OCI-LY1 (cell line): ENCODE data around the gene EPO.

Experiments used
- H2AFZ ChIP-seq: fragments of 200-600 bp; sonication (generic), shearing (Covaris generic); 2 replicates; pipeline ENCODE4 v1.6.0; 2014; ENCODE audit warnings: antibody characterized with exemption, mild to moderate bottlenecking, low read length
- H3F3A ChIP-seq: fragments of 200-600 bp; sonication (generic), shearing (Covaris generic); 2 replicates; pipeline ENCODE4 v1.6.0; 2014; ENCODE audit warnings: mild to moderate bottlenecking, antibody characterized with exemption, low read length, moderate library complexity; ENCODE audit not compliant: insufficient read depth
- H3K27ac ChIP-seq: fragments of 200-600 bp; sonication (generic); 2 replicates; pipeline ENCODE4 v1.5.1; 2014; ENCODE audit warnings: low read length, mixed run types, mild to moderate bottlenecking, low read depth; ENCODE audit not compliant: poor library complexity, severe bottlenecking
- H3K27me3 ChIP-seq: fragments of 200-600 bp; sonication (generic); 2 replicates; pipeline ENCODE4 v1.6.0; 2014; ENCODE audit warnings: antibody characterized with exemption, mild to moderate bottlenecking, low read length, moderate library complexity; ENCODE audit not compliant: insufficient read depth
- H3K36me3 ChIP-seq: fragments of 200-600 bp; sonication (generic); 2 replicates; pipeline ENCODE4 v1.6.1; 2014; ENCODE audit warnings: mild to moderate bottlenecking, antibody characterized with exemption, low read length, moderate library complexity, mixed read lengths; ENCODE audit not compliant: insufficient read depth
- H3K4me1 ChIP-seq: fragments of 200-600 bp; sonication (generic); 2 replicates; pipeline ENCODE4 v1.5.1; 2014; ENCODE audit warnings: mild to moderate bottlenecking, low read length, moderate library complexity; ENCODE audit not compliant: insufficient read depth, severe bottlenecking
- H3K4me2 ChIP-seq: fragments of 200-600 bp; sonication (generic), shearing (Covaris generic); 2 replicates; pipeline ENCODE4 v1.6.1; 2014; ENCODE audit warnings: low read length
- H3K4me3 ChIP-seq: fragments of 200-600 bp; sonication (generic); 2 replicates; pipeline ENCODE4 v1.5.1; 2014; ENCODE audit warnings: low read length, low read depth, mild to moderate bottlenecking, mixed read lengths; ENCODE audit not compliant: poor library complexity, severe bottlenecking
- H3K79me2 ChIP-seq: fragments of 200-600 bp; shearing (Covaris generic); 2 replicates; pipeline ENCODE4 v1.6.1; 2016; ENCODE audit warnings: mixed run types, low read length, mixed read lengths; ENCODE audit not compliant: insufficient read depth
- H3K9ac ChIP-seq: fragments of 200-600 bp; sonication (generic), shearing (Covaris generic); 2 replicates; pipeline ENCODE4 v1.6.1; 2014; ENCODE audit warnings: mild to moderate bottlenecking, low read length, mixed read lengths
- H3K9me2 ChIP-seq: fragments of 200-600 bp; sonication (generic), shearing (Covaris generic); 2 replicates; pipeline ENCODE4 v1.6.1; 2014; ENCODE audit warnings: low read depth, mild to moderate bottlenecking, low read length, mixed read lengths
- H3K9me3 ChIP-seq: fragments of 200-600 bp; shearing (Covaris generic); 2 replicates; pipeline ENCODE4 v1.6.1; 2014; ENCODE audit warnings: low read length, mixed read lengths
- H4K20me1 ChIP-seq: fragments of 200-600 bp; sonication (generic), shearing (Covaris generic); 2 replicates; pipeline ENCODE4 v1.6.0; 2016; ENCODE audit warnings: mild to moderate bottlenecking, low read length; ENCODE audit not compliant: insufficient read depth
- CTCF ChIP-seq: fragments of 200-600 bp; sonication (generic), shearing (Covaris generic); IDR thresholded peaks from 2 replicates; pipeline ENCODE4 v1.5.1; 2017; ENCODE audit warnings: mild to moderate bottlenecking, antibody characterized with exemption, low read length, moderate library complexity, mixed read lengths
- EZH2 ChIP-seq: fragments of 200-600 bp; sonication (generic), shearing (Covaris generic); IDR thresholded peaks from 2 replicates; pipeline ENCODE4 v1.8.0; 2017; ENCODE audit warnings: borderline replicate concordance, mixed run types, mild to moderate bottlenecking, antibody characterized with exemption, low read length, moderate library complexity, mixed read lengths

Gene EPO

GRCh38 chr7:100726996-100727761, 6.9 kb downstream of the EPO start:
- Histone ChIP-seq H3K9ac (no peak overlapping the region; the same call in 1 of the 2 replicates), H3K27me3 (peaks cover 15% of the 10 kb centered on the region; the same call in 1 of the 2 replicates), H3K4me2 (no peak overlapping the region), H3K9me3 (no peaks in the 10 kb centered on the region), H3K4me1 (no peaks in the 10 kb centered on the region), H3K4me3 (no peak overlapping the region), H3K36me3 (no peaks in the 10 kb centered on the region), H3K27ac (no peak overlapping the region), H3K79me2 (no peaks in the 10 kb centered on the region), H3K9me2 (no peaks in the 10 kb centered on the region), H3F3A (no peaks in the 10 kb centered on the region), H4K20me1 (no peaks in the 10 kb centered on the region), H2AFZ (no peak overlapping the region)
- TF ChIP-seq CTCF (no peak), EZH2 (no peak)

- H3K9ac ChIP-seq, result no peak overlapping the region
- no peak overlapping the region for H3K27ac ChIP-seq
- peaks cover 15% of the 10 kb centered on the region; the same call in 1 of the 2 replicates for H3K27me3 ChIP-seq
- no peaks in the 10 kb centered on the region for H3K36me3 ChIP-seq
- H3F3A ChIP-seq, result no peaks in the 10 kb centered on the region
- no peaks in the 10 kb centered on the region for H3K4me1 ChIP-seq
- TF ChIP-seq CTCF (no peak), EZH2 (no peak)
- no peaks in the 10 kb centered on the region for H3K9me2 ChIP-seq
- no peak overlapping the region for H3K4me2 ChIP-seq
- H3K4me3 ChIP-seq, result no peak overlapping the region
- no peaks in the 10 kb centered on the region for H4K20me1 ChIP-seq
- no peak overlapping the region for H2AFZ ChIP-seq
- H3K79me2 ChIP-seq, result no peaks in the 10 kb centered on the region
- H3K9me3 ChIP-seq, result no peaks in the 10 kb centered on the region
These were observed 7.9 kb downstream of the EPO start for GRCh38 chr7:100728196-100728595.

GRCh38 chr7:100730136-100730800, 10.0 kb downstream of the EPO start:
- H3K36me3 ChIP-seq, result no peaks in the 10 kb centered on the region
- no peaks in the 10 kb centered on the region for H3K4me1 ChIP-seq
- H3K4me3 ChIP-seq, result no peak overlapping the region
- H3K9me3 ChIP-seq, result no peaks in the 10 kb centered on the region
- TF ChIP-seq CTCF (no peak), EZH2 (no peak)
- no peak overlapping the region for H2AFZ ChIP-seq
- no peaks in the 10 kb centered on the region for H3K9me2 ChIP-seq
- H4K20me1 ChIP-seq, result no peaks in the 10 kb centered on the region
- no peaks in the 10 kb centered on the region for H3K79me2 ChIP-seq
- no peak overlapping the region for H3K27ac ChIP-seq
- H3K27me3 ChIP-seq, result peaks cover 6% of the 10 kb centered on the region; the same call in 1 of the 2 replicates
- H3F3A ChIP-seq, result no peaks in the 10 kb centered on the region
- no peak overlapping the region for H3K9ac ChIP-seq
- H3K4me2 ChIP-seq, result no peak overlapping the region
